CD14-positive monocyte (primary cell): ENCODE measurements around the gene NDUFB7. TPM values are rescaled to one million over a fixed set of nuclear protein-coding genes. Genes with fewer than 3 reads are reported as not detected.

Experiments
- DNase-seq, 3 donors: peaks; one replicate each; pipeline ENCODE4 v3.0.0-alpha.2; 2011 to 2022
- H2AFZ ChIP-seq: 2 replicates; pipeline ENCODE4 v1.6.0; 2012; ENCODE audit warnings: mild to moderate bottlenecking, low read depth, low read length, inconsistent platforms; ENCODE audit not compliant: insufficient read depth, poor library complexity, severe bottlenecking
- H3K27ac ChIP-seq, 2 donors: 1 replicate in 1 of 2; 2 replicates in 1 of 2; pipeline ENCODE4 v1.5.1; 2012 to 2013; ENCODE audit warnings: low read length in 2 of 2, control low read depth in 1 of 2, inconsistent platforms in 1 of 2, low read depth in 1 of 2, mild to moderate bottlenecking in 1 of 2
- H3K27me3 ChIP-seq, 2 donors: one replicate each; pipeline versions ENCODE4 v1.6.0 to v1.6.1; 2011 to 2013; ENCODE audit warnings: low read length in 2 of 2; ENCODE audit not compliant: control insufficient read depth in 2 of 2, insufficient read depth in 2 of 2
- H3K36me3 ChIP-seq, 2 donors: replicated peaks in 1 of 2; 1 replicate in 1 of 2; 2 replicates in 1 of 2; pipeline versions ENCODE4 v1.5.1 to v1.6.1; 2012 to 2013; ENCODE audit warnings: low read length in 2 of 2, control low read depth in 1 of 2, inconsistent platforms in 1 of 2, mild to moderate bottlenecking in 1 of 2; ENCODE audit not compliant: insufficient read depth in 2 of 2, control insufficient read depth in 1 of 2
- H3K4me1 ChIP-seq, 2 donors: 1 replicate in 1 of 2; 2 replicates in 1 of 2; pipeline versions ENCODE4 v1.5.1 to v1.6.1; 2012 to 2013; ENCODE audit warnings: low read length in 2 of 2, control low read depth in 1 of 2, inconsistent platforms in 1 of 2, mild to moderate bottlenecking in 1 of 2, moderate library complexity in 1 of 2; ENCODE audit not compliant: insufficient read depth in 2 of 2, control insufficient read depth in 1 of 2
- H3K4me2 ChIP-seq: replicated peaks from 2 replicates; pipeline ENCODE3; 2012; ENCODE audit warnings: low read length, moderate library complexity, mild to moderate bottlenecking; ENCODE audit not compliant: poor library complexity, severe bottlenecking; ENCODE audit errors: extremely low read depth
- H3K4me3 ChIP-seq, 3 experiments: fragments of 200-600 bp in 1 of 3; sonication (generic) in 1 of 3; replicated peaks in 1 of 3; 1 replicate in 2 of 3; 2 replicates in 1 of 3; pipeline ENCODE4 v1.5.1; 2011 to 2013; ENCODE audit warnings: low read length in 3 of 3, mild to moderate bottlenecking in 3 of 3, control low read depth in 2 of 3, low read depth in 2 of 3, inconsistent platforms in 1 of 3, moderate library complexity in 1 of 3
- H3K79me2 ChIP-seq: 2 replicates; pipeline ENCODE4 v1.6.0; 2012; ENCODE audit warnings: mild to moderate bottlenecking, control low read depth, inconsistent platforms, low read length, moderate library complexity; ENCODE audit not compliant: insufficient read depth
- H3K9ac ChIP-seq: 2 replicates; pipeline ENCODE4 v1.6.0; 2017; ENCODE audit warnings: low read length, mild to moderate bottlenecking; ENCODE audit not compliant: insufficient read depth, poor library complexity, severe bottlenecking
- H3K9me3 ChIP-seq, 2 donors: replicated peaks in 1 of 2; 1 replicate in 1 of 2; 2 replicates in 1 of 2; pipeline versions ENCODE4 v1.5.1 to v1.6.1; 2012 to 2013; ENCODE audit warnings: low read length in 2 of 2, control low read depth in 1 of 2; ENCODE audit not compliant: control insufficient read depth in 1 of 2, insufficient read depth in 1 of 2
- H4K20me1 ChIP-seq: 2 replicates; pipeline ENCODE4 v1.6.0; 2012; ENCODE audit warnings: mild to moderate bottlenecking, low read length, control low read depth, moderate library complexity; ENCODE audit not compliant: insufficient read depth
- H3K27ac Mint-ChIP-seq, 7 donors: one replicate each; pipeline ENCODE4 v1.8.0; 2020; ENCODE audit warnings: mild to moderate bottlenecking in 7 of 7, mixed read lengths in 7 of 7, moderate library complexity in 6 of 7, inconsistent platforms in 2 of 7
- H3K27me3 Mint-ChIP-seq, 3 donors: one replicate each; pipeline ENCODE4 v1.8.0; 2021 to 2022; ENCODE audit warnings: low read depth in 3 of 3, mild to moderate bottlenecking in 3 of 3, mixed read lengths in 3 of 3, moderate library complexity in 3 of 3, inconsistent platforms in 1 of 3
- H3K36me3 Mint-ChIP-seq, 2 donors: one replicate each; pipeline ENCODE4 v1.8.0; 2020; ENCODE audit warnings: mixed read lengths in 2 of 2, inconsistent platforms in 1 of 2, mild to moderate bottlenecking in 1 of 2
- H3K4me1 Mint-ChIP-seq: one replicate; pipeline ENCODE4 v1.8.0; 2020; ENCODE audit warnings: mild to moderate bottlenecking, mixed read lengths
- H3K4me3 Mint-ChIP-seq, 2 donors: one replicate each; pipeline ENCODE4 v1.8.0; 2020; ENCODE audit warnings: mild to moderate bottlenecking in 2 of 2, mixed read lengths in 2 of 2, moderate library complexity in 1 of 2
- H3K9me3 Mint-ChIP-seq, 7 donors: one replicate each; pipeline ENCODE4 v1.8.0; 2020 to 2022; ENCODE audit warnings: mixed read lengths in 7 of 7, mild to moderate bottlenecking in 6 of 7, moderate library complexity in 6 of 7, inconsistent platforms in 2 of 7
- WGBS: methylation state at CpG from one replicate; pipeline ENCODE4 v1.1.5; 2013; ENCODE audit warnings: missing lambda C conversion rate; ENCODE audit not compliant: insufficient coverage; 5-methylcytosine and 5-hydroxymethylcytosine counted together
- intact Hi-C, 2 donors: fragments of 100-400 bp; cut with micrococcal nuclease; formaldehyde crosslinking; loops; one replicate each; pipeline versions ENCODE4 v1.15.0 to v1.15.1; 2023
- polyA plus RNA-seq, 3 donors: library from polyadenylated mRNA; depleted of rRNA in 1 of 3; unstranded in 2 of 3; stranded (reverse) in 1 of 3; fragments of 300-500 nt in 2 of 3; fragments of >200 nt in 1 of 3; fragmentation: Illumina TruSeq in 2 of 3; gene quantifications; 1 replicate in 2 of 3; 2 replicates in 1 of 3; pipeline ENCODE4 v1.2.3, GENCODE V29; 2012 to 2021
- TF ChIP-seq, protein P1 (sequence below): fragments of 200-600 bp; IDR thresholded peaks from one replicate; pipeline ENCODE4 v1.8.0; 2022; ENCODE audit warnings: antibody characterized with exemption, mild to moderate bottlenecking

The NDUFB7 gene
- polyA plus RNA-seq, 3 donors = 137 to 313 (median 204) TPM

DNA sequence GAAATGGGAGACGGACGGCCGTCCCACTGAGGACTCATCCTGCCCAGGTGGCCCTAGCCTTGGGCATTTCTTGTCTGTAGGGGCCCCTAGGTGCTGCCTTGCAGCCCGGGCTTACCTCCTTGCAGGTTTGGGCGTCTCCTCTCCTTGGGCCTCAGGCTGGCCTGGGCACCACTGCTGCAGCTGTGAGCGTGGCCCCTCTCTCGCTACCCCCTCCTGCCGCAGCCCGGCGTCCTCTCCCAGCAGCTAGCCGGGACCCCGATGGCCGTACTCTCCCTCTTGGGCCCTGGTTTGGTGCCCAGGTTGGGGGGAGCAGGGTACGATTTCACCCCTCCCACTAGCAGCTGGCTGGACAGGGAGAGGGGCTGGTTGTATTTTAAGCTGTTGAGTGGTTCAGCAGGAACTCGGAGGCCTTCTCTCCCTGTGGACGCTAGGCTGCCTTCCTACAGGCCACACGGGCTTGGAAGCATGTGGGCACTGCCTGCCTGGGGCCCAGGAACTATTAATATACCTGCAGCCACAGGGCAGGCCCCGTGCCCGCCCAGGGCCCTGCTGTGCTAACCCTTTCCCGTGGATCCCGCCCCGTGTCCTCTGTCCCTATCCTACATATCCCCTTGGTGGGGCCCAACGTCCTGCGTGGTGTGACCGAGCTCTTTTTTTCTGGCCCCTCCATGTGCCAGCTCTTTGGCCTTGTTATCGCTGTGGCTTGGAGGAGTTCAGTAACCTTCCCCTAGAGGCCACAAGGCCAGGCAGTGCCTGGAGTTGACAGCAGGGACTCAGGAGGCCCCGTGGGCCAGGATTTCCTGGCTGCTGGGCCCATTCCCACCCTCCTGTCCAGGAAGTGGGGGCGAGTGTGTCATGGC lies 11.7 kb downstream of the NDUFB7 start:
- peaks cover 6% of the 10 kb centered on the region in 2 donors for H3K36me3 ChIP-seq
- H3K79me2 ChIP-seq = peaks cover 36% of the 10 kb centered on the region
- no peaks in the 10 kb centered on the region for H3K9me3 ChIP-seq
- no peaks in the 10 kb centered on the region for H3K27me3 ChIP-seq
- no peak overlapping the region for H3K4me3 ChIP-seq
- TF ChIP-seq, protein P1, sequence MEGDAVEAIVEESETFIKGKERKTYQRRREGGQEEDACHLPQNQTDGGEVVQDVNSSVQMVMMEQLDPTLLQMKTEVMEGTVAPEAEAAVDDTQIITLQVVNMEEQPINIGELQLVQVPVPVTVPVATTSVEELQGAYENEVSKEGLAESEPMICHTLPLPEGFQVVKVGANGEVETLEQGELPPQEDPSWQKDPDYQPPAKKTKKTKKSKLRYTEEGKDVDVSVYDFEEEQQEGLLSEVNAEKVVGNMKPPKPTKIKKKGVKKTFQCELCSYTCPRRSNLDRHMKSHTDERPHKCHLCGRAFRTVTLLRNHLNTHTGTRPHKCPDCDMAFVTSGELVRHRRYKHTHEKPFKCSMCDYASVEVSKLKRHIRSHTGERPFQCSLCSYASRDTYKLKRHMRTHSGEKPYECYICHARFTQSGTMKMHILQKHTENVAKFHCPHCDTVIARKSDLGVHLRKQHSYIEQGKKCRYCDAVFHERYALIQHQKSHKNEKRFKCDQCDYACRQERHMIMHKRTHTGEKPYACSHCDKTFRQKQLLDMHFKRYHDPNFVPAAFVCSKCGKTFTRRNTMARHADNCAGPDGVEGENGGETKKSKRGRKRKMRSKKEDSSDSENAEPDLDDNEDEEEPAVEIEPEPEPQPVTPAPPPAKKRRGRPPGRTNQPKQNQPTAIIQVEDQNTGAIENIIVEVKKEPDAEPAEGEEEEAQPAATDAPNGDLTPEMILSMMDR = no peak
- DNase-seq = no peak
- intact Hi-C loops = loop anchor here in 1 of 2 donors (10.0 kb wide), 1 partner anchor 335 kb away; no protein-coding TSS in a partner anchor
- peak overlapping the region in 3 of 7 donors; percentile 21 to 69 (median 54) for H3K27ac Mint-ChIP-seq
- H3K36me3 Mint-ChIP-seq = peaks cover 7 to 11% of the 10 kb centered on the region in 2 donors
- H3K9ac ChIP-seq = no peak overlapping the region
- no peak overlapping the region for H3K4me2 ChIP-seq
- no peak overlapping the region for H2AFZ ChIP-seq
- H3K4me3 Mint-ChIP-seq = no peak overlapping the region
- peaks cover 0 to 2% (median 0%) of the 10 kb centered on the region in 3 donors for H3K27me3 Mint-ChIP-seq
- H3K4me1 Mint-ChIP-seq = peaks cover 8% of the 10 kb centered on the region
- peaks cover 0 to 3% (median 0%) of the 10 kb centered on the region in 7 donors for H3K9me3 Mint-ChIP-seq
- H3K4me1 ChIP-seq = peaks cover 6% of the 10 kb centered on the region in 2 donors
- peaks cover 8% of the 10 kb centered on the region for H4K20me1 ChIP-seq
- WGBS = 53% methylated on average over 13 of the region's 28 CpGs
- no peak overlapping the region for H3K27ac ChIP-seq

DNA sequence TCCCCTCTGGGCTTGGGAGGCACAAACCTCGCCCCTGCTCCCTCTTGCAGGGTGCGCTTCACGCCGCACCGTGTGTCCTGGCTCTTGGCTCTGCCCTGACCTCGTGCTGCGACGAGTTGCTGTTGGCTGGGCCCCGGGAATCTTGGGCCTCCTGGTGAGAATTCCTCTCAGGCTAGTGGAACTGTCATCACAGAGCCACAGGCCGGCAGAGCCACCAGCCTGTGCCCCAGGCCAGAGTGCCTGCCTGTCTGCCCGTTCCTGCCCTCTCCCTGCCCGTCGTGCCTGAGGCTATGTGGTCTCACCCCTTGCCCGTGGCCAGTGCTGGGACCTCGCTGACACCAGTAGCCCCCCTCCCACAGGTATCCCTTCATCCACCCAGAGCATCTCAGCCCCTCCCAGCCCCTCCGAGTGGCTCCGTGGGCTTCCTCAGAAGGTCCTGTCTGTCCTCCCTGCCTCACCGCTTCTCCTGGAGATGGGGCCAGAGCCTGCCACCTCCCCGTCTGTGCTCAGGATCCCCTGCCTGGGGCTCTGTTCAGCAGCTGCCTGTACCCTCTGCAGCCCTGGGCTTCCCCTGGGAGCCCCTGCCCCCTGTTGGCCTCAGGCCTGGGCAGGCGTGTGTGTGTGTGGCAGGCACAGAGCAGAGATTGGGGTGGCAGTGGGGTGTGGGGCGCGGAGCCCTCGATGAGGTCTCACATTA lies 13.3 kb downstream of the NDUFB7 start:
- H3K27ac ChIP-seq = no peak overlapping the region
- H3K27ac Mint-ChIP-seq = no peak overlapping the region
- no peaks in the 10 kb centered on the region for H3K27me3 ChIP-seq
- no peak overlapping the region for H3K9ac ChIP-seq
- H3K4me1 ChIP-seq = peaks cover 6% of the 10 kb centered on the region in 2 donors
- H2AFZ ChIP-seq = no peak overlapping the region
- H4K20me1 ChIP-seq = peaks cover 8% of the 10 kb centered on the region
- no peaks in the 10 kb centered on the region for H3K9me3 Mint-ChIP-seq
- peaks cover 8% of the 10 kb centered on the region for H3K4me1 Mint-ChIP-seq
- H3K4me3 Mint-ChIP-seq = no peak overlapping the region
- no peaks in the 10 kb centered on the region for H3K9me3 ChIP-seq
- H3K36me3 Mint-ChIP-seq = peaks cover 4 to 9% of the 10 kb centered on the region in 2 donors
- TF ChIP-seq, protein P1 = no peak
- H3K4me3 ChIP-seq = no peak overlapping the region
- peaks cover 36% of the 10 kb centered on the region for H3K79me2 ChIP-seq
- DNase-seq = no peak
- H3K4me2 ChIP-seq = no peak overlapping the region
- WGBS = 96% methylated on average over 19 of the region's 23 CpGs
- intact Hi-C loops = loop anchor here in 1 of 2 donors (10.0 kb wide), 1 partner anchor 336 kb away; no protein-coding TSS in a partner anchor
- peaks cover 0 to 2% of the 10 kb centered on the region in 2 donors for H3K36me3 ChIP-seq
- peaks cover 0 to 2% (median 0%) of the 10 kb centered on the region in 3 donors for H3K27me3 Mint-ChIP-seq
